Measurements from ENCODE around the gene UBXN4.

DNA sequence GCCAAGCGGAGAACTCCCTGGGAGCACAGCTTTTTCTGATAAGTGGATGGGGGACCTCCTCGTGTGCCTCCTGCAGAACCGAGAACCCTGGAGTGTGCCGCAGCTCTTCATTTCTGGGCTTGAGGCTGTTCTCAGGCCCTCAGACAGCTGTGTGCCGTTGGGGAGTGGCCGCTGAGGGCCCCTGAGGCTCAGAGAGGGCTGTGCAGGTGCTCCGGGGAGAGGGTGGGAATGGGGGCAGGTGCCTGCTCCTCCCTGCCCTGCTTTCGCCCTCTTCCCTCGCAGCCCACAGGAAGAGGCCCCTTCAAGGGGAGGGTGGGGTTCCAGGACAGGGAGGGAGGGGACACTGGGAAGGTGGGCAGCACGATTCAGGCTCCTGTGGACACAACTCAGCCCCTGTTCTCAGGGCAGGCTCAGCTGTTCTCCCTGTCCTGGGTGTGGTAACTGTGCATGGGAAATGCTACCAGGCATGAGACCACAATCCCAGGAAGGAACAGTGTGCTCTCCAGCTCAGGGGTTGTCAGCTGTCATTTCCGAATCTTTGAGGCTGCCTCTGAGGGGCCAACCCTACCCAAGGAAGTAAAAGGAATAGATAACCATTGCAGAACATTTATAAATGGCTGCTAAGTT is 84.0 kb downstream of the UBXN4 start:
- TF ChIP-seq, protein P1, sequence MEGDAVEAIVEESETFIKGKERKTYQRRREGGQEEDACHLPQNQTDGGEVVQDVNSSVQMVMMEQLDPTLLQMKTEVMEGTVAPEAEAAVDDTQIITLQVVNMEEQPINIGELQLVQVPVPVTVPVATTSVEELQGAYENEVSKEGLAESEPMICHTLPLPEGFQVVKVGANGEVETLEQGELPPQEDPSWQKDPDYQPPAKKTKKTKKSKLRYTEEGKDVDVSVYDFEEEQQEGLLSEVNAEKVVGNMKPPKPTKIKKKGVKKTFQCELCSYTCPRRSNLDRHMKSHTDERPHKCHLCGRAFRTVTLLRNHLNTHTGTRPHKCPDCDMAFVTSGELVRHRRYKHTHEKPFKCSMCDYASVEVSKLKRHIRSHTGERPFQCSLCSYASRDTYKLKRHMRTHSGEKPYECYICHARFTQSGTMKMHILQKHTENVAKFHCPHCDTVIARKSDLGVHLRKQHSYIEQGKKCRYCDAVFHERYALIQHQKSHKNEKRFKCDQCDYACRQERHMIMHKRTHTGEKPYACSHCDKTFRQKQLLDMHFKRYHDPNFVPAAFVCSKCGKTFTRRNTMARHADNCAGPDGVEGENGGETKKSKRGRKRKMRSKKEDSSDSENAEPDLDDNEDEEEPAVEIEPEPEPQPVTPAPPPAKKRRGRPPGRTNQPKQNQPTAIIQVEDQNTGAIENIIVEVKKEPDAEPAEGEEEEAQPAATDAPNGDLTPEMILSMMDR (IDR thresholded peaks at IDR 0.05): no peak
- no peak for TF ChIP-seq POLR2A (IDR thresholded peaks at IDR 0.05)

Data from Peyer's patch (tissue), 4 donors.